H54 (cell line): ENCODE results near the gene PLCG2.

ENCODE experiments used
- DNase-seq: peaks from one replicate; pipeline ENCODE4 v3.0.0; 2011; ENCODE audit warnings: low spot score, mixed read lengths; ENCODE audit not compliant: insufficient read length
- FAIRE-seq: peaks from 3 replicates; lab custom pipeline; 2011; peaks lifted over from hg19 to GRCh38; lab: Jason Lieb, UNC
- POLR2A ChIP-seq: IDR thresholded peaks from 2 replicates; pipeline ENCODE4 v1.6.1; 2011; ENCODE audit warnings: low read depth, mild to moderate bottlenecking, low read length

The PLCG2 gene

GRCh38 chr16:81808933-81809480, 29.9 kb downstream of the PLCG2 start:
- no peak for DNase-seq
- TF ChIP-seq POLR2A: no peak
- FAIRE-seq: no peak

- TF ChIP-seq POLR2A: no peak
- DNase-seq: no peak
- FAIRE-seq: no peak
These were observed 30.5 kb downstream of the PLCG2 start for GRCh38 chr16:81809567-81809966.

- no peak for TF ChIP-seq POLR2A
- DNase-seq (no peak), FAIRE-seq (no peak)
These were observed 31.3 kb downstream of the PLCG2 start for GRCh38 chr16:81810361-81810760.

- no peak for DNase-seq
- FAIRE-seq: no peak
- no peak for TF ChIP-seq POLR2A
These were observed 31.9 kb downstream of the PLCG2 start for GRCh38 chr16:81810894-81811538.

- DNase-seq: no peak
- no peak for FAIRE-seq
- no peak for TF ChIP-seq POLR2A
These were observed 34.6 kb downstream of the PLCG2 start for GRCh38 chr16:81813648-81814047.

GRCh38 chr16:81814751-81815428, 35.8 kb downstream of the PLCG2 start:
- no peak for TF ChIP-seq POLR2A
- no peak for FAIRE-seq
- DNase-seq: no peak

- FAIRE-seq: no peak
- no peak for TF ChIP-seq POLR2A
- no peak for DNase-seq
These were observed 36.3 kb downstream of the PLCG2 start for GRCh38 chr16:81815429-81815766.

GRCh38 chr16:81816351-81816750, 37.3 kb downstream of the PLCG2 start:
- FAIRE-seq (no peak), DNase-seq (no peak)
- TF ChIP-seq POLR2A: no peak

- no peak for TF ChIP-seq POLR2A
- FAIRE-seq (no peak), DNase-seq (no peak)
These were observed 37.7 kb downstream of the PLCG2 start for GRCh38 chr16:81816793-81817210.

GRCh38 chr16:81817296-81817695, 38.2 kb downstream of the PLCG2 start:
- FAIRE-seq (no peak), DNase-seq (no peak)
- no peak for TF ChIP-seq POLR2A

- FAIRE-seq (no peak), DNase-seq (no peak)
- no peak for TF ChIP-seq POLR2A
These were observed 38.9 kb downstream of the PLCG2 start for GRCh38 chr16:81817789-81818567.

- FAIRE-seq: no peak
- TF ChIP-seq POLR2A: no peak
- DNase-seq: no peak
These were observed 39.4 kb downstream of the PLCG2 start for GRCh38 chr16:81818568-81818896.

- no peak for TF ChIP-seq POLR2A
- FAIRE-seq (no peak), DNase-seq (no peak)
These were observed 39.8 kb downstream of the PLCG2 start for GRCh38 chr16:81818905-81819304.

- TF ChIP-seq POLR2A: no peak
- DNase-seq: no peak
- FAIRE-seq: no peak
These were observed 42.5 kb downstream of the PLCG2 start for GRCh38 chr16:81821436-81822128.
